HEK293 (cell line): ENCODE data around the gene HOXB9.

Experiments
- BCL11A ChIP-seq: fragments of 450-650 bp; formaldehyde crosslinking; IDR thresholded peaks from 2 replicates; pipeline ENCODE4 v1.5.1; 2016; ENCODE audit warnings: low read depth, missing biosample characterization, missing genetic modification characterization
- GLI4 ChIP-seq: fragments of 450-650 bp; formaldehyde crosslinking; IDR thresholded peaks from 2 replicates; pipeline ENCODE4 v1.5.1; 2016; ENCODE audit warnings: missing biosample characterization, missing genetic modification characterization
- GLIS1 ChIP-seq: fragments of 450-650 bp; formaldehyde crosslinking; IDR thresholded peaks from 2 replicates; pipeline ENCODE4 v1.5.1; 2016; ENCODE audit warnings: missing biosample characterization, missing genetic modification characterization
- KLF7 ChIP-seq: fragments of 450-650 bp; formaldehyde crosslinking; IDR thresholded peaks from 2 replicates; pipeline ENCODE4 v1.5.1; 2016; ENCODE audit warnings: missing biosample characterization, missing genetic modification characterization, borderline replicate concordance
- OSR2 ChIP-seq: fragments of 450-650 bp; formaldehyde crosslinking; IDR thresholded peaks from 2 replicates; pipeline ENCODE4 v1.5.1; 2016; ENCODE audit warnings: missing biosample characterization, missing genetic modification characterization
- ZIC2 ChIP-seq: fragments of 450-650 bp; formaldehyde crosslinking; IDR thresholded peaks from 2 replicates; pipeline ENCODE4 v1.5.1; 2016; ENCODE audit warnings: missing biosample characterization, missing genetic modification characterization
- ZNF121 ChIP-seq: fragments of 450-650 bp; formaldehyde crosslinking; IDR thresholded peaks from 2 replicates; pipeline ENCODE4 v1.5.1; 2016; ENCODE audit warnings: missing biosample characterization, missing genetic modification characterization
- ZNF138 ChIP-seq: fragments of 450-650 bp; formaldehyde crosslinking; IDR thresholded peaks from 2 replicates; pipeline ENCODE4 v1.5.1; 2016; ENCODE audit warnings: missing biosample characterization, missing genetic modification characterization, borderline replicate concordance
- ZNF169 ChIP-seq: fragments of 450-650 bp; formaldehyde crosslinking; IDR thresholded peaks from 2 replicates; pipeline ENCODE4 v1.5.1; 2016; ENCODE audit warnings: missing biosample characterization, missing genetic modification characterization
- ZNF184 ChIP-seq: fragments of 450-650 bp; IDR thresholded peaks from 2 replicates; pipeline ENCODE4 v1.5.1; 2018; ENCODE audit warnings: missing biosample characterization, mild to moderate bottlenecking, missing genetic modification characterization
- ZNF19 ChIP-seq: fragments of 450-650 bp; formaldehyde crosslinking; IDR thresholded peaks from 2 replicates; pipeline ENCODE4; 2016; ENCODE audit warnings: missing biosample characterization, missing genetic modification characterization, low read depth
- ZNF214 ChIP-seq: fragments of 450-650 bp; formaldehyde crosslinking; IDR thresholded peaks from 2 replicates; pipeline ENCODE4 v1.5.1; 2017; ENCODE audit warnings: missing biosample characterization, mild to moderate bottlenecking, missing genetic modification characterization, borderline replicate concordance
- ZNF223 ChIP-seq: fragments of 450-650 bp; formaldehyde crosslinking; IDR thresholded peaks from 2 replicates; pipeline ENCODE4 v1.5.1; 2016; ENCODE audit warnings: missing biosample characterization, missing genetic modification characterization
- ZNF239 ChIP-seq: fragments of 450-650 bp; formaldehyde crosslinking; IDR thresholded peaks from 2 replicates; pipeline ENCODE4 v1.5.1; 2016; ENCODE audit warnings: missing biosample characterization, missing genetic modification characterization
- ZNF311 ChIP-seq: fragments of 450-650 bp; formaldehyde crosslinking; IDR thresholded peaks from 2 replicates; pipeline ENCODE4 v1.5.1; 2017; ENCODE audit warnings: missing biosample characterization, missing genetic modification characterization, borderline replicate concordance
- ZNF324 ChIP-seq: fragments of 450-650 bp; formaldehyde crosslinking; IDR thresholded peaks from 2 replicates; pipeline ENCODE4 v1.5.1; 2016; ENCODE audit warnings: missing biosample characterization, missing genetic modification characterization
- ZNF391 ChIP-seq: fragments of 450-650 bp; formaldehyde crosslinking; IDR thresholded peaks from 2 replicates; pipeline ENCODE4 v1.5.1; 2016; ENCODE audit warnings: low read depth, missing biosample characterization, missing genetic modification characterization, borderline replicate concordance
- ZNF404 ChIP-seq: fragments of 450-650 bp; formaldehyde crosslinking; IDR thresholded peaks from 2 replicates; pipeline ENCODE4 v1.5.1; 2017; ENCODE audit warnings: missing biosample characterization, missing genetic modification characterization
- ZNF473 ChIP-seq: fragments of 450-650 bp; formaldehyde crosslinking; IDR thresholded peaks from 2 replicates; pipeline ENCODE4 v1.5.1; 2017; ENCODE audit warnings: missing biosample characterization, missing genetic modification characterization
- ZNF529 ChIP-seq: fragments of 450-650 bp; formaldehyde crosslinking; IDR thresholded peaks from 2 replicates; pipeline ENCODE4 v1.5.1; 2017; ENCODE audit warnings: missing genetic modification characterization, missing biosample characterization; ENCODE audit not compliant: insufficient replicate concordance
- ZNF549 ChIP-seq: fragments of 450-650 bp; IDR thresholded peaks from 2 replicates; pipeline ENCODE4 v1.5.1; 2018; ENCODE audit warnings: missing biosample characterization, missing genetic modification characterization, mild to moderate bottlenecking, inconsistent platforms, moderate library complexity
- ZNF596 ChIP-seq: fragments of 450-650 bp; IDR thresholded peaks from 2 replicates; pipeline ENCODE4 v1.5.0; 2018; ENCODE audit warnings: missing biosample characterization, mild to moderate bottlenecking, missing genetic modification characterization, moderate library complexity
- ZNF600 ChIP-seq: fragments of 450-650 bp; formaldehyde crosslinking; IDR thresholded peaks from 2 replicates; pipeline ENCODE4 v1.5.1; 2016; ENCODE audit warnings: missing biosample characterization, missing genetic modification characterization
- ZNF621 ChIP-seq: fragments of 450-650 bp; formaldehyde crosslinking; IDR thresholded peaks from 2 replicates; pipeline ENCODE4 v1.5.1; 2017; ENCODE audit warnings: missing biosample characterization, missing genetic modification characterization
- ZNF624 ChIP-seq: fragments of 450-650 bp; formaldehyde crosslinking; IDR thresholded peaks from 2 replicates; pipeline ENCODE4 v1.5.1; 2017; ENCODE audit warnings: missing biosample characterization, missing genetic modification characterization
- ZNF629 ChIP-seq: fragments of 450-650 bp; formaldehyde crosslinking; IDR thresholded peaks from 2 replicates; pipeline ENCODE4 v1.5.1; 2017; ENCODE audit warnings: missing biosample characterization, missing genetic modification characterization
- ZNF660 ChIP-seq: fragments of 450-650 bp; IDR thresholded peaks from 2 replicates; pipeline ENCODE4 v1.5.1; 2018; ENCODE audit warnings: missing biosample characterization, mild to moderate bottlenecking, missing genetic modification characterization
- ZNF704 ChIP-seq: fragments of 450-650 bp; formaldehyde crosslinking; IDR thresholded peaks from 2 replicates; pipeline ENCODE4 v1.5.1; 2016; ENCODE audit warnings: missing biosample characterization, missing genetic modification characterization
- ZXDB ChIP-seq: fragments of 450-650 bp; formaldehyde crosslinking; IDR thresholded peaks from 2 replicates; pipeline ENCODE4 v1.5.1; 2016; ENCODE audit warnings: missing biosample characterization, missing genetic modification characterization
- TF ChIP-seq, protein P1 (sequence below): fragments of 450-650 bp; formaldehyde crosslinking; IDR thresholded peaks from 2 replicates; pipeline ENCODE4 v1.5.1; 2016; ENCODE audit warnings: missing biosample characterization, missing genetic modification characterization, low read depth
- TF ChIP-seq, protein P2 (sequence below): sonication (generic); formaldehyde crosslinking; IDR thresholded peaks from 2 replicates; pipeline ENCODE4 v1.8.1; 2022; ENCODE audit warnings: mild to moderate bottlenecking, moderate library complexity, missing genetic modification reagents
- TF ChIP-seq, protein P3 (sequence below): fragments of 450-650 bp; formaldehyde crosslinking; IDR thresholded peaks from 2 replicates; pipeline ENCODE4 v1.5.1; 2017; ENCODE audit warnings: missing biosample characterization, missing genetic modification characterization
- TF ChIP-seq, protein P4 (sequence below): fragments of 450-650 bp; formaldehyde crosslinking; IDR thresholded peaks from 2 replicates; pipeline ENCODE4 v1.5.1; 2017; ENCODE audit warnings: missing biosample characterization, missing genetic modification characterization

Gene HOXB9

GRCh38 chr17:48603959-48604769, 22.0 kb downstream of the HOXB9 start (continued):
- TF ChIP-seq, protein P1, sequence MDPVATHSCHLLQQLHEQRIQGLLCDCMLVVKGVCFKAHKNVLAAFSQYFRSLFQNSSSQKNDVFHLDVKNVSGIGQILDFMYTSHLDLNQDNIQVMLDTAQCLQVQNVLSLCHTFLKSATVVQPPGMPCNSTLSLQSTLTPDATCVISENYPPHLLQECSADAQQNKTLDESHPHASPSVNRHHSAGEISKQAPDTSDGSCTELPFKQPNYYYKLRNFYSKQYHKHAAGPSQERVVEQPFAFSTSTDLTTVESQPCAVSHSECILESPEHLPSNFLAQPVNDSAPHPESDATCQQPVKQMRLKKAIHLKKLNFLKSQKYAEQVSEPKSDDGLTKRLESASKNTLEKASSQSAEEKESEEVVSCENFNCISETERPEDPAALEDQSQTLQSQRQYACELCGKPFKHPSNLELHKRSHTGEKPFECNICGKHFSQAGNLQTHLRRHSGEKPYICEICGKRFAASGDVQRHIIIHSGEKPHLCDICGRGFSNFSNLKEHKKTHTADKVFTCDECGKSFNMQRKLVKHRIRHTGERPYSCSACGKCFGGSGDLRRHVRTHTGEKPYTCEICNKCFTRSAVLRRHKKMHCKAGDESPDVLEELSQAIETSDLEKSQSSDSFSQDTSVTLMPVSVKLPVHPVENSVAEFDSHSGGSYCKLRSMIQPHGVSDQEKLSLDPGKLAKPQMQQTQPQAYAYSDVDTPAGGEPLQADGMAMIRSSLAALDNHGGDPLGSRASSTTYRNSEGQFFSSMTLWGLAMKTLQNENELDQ (tag by site-specific recombination), result no peak
- TF ChIP-seq ZNF473 (tag by site-specific recombination), result no peak
- TF ChIP-seq, protein P2, sequence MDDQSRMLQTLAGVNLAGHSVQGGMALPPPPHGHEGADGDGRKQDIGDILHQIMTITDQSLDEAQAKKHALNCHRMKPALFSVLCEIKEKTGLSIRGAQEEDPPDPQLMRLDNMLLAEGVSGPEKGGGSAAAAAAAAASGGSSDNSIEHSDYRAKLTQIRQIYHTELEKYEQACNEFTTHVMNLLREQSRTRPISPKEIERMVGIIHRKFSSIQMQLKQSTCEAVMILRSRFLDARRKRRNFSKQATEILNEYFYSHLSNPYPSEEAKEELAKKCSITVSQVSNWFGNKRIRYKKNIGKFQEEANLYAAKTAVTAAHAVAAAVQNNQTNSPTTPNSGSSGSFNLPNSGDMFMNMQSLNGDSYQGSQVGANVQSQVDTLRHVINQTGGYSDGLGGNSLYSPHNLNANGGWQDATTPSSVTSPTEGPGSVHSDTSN (CRISPR knock-in tag), result no peak
- TF ChIP-seq OSR2 (tag by site-specific recombination), result peak; percentile 41
- TF ChIP-seq ZNF404 (tag by site-specific recombination), result no peak
- peak; percentile 43; the same call in 1 of the 2 replicates for TF ChIP-seq ZNF629 (tag by site-specific recombination)
- TF ChIP-seq, protein P3, sequence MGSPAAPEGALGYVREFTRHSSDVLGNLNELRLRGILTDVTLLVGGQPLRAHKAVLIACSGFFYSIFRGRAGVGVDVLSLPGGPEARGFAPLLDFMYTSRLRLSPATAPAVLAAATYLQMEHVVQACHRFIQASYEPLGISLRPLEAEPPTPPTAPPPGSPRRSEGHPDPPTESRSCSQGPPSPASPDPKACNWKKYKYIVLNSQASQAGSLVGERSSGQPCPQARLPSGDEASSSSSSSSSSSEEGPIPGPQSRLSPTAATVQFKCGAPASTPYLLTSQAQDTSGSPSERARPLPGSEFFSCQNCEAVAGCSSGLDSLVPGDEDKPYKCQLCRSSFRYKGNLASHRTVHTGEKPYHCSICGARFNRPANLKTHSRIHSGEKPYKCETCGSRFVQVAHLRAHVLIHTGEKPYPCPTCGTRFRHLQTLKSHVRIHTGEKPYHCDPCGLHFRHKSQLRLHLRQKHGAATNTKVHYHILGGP (tag by site-specific recombination), result no peak
- TF ChIP-seq ZNF239 (tag by site-specific recombination), result no peak
- TF ChIP-seq ZNF121 (tag by site-specific recombination), result no peak
- TF ChIP-seq ZIC2, result no peak
- TF ChIP-seq ZNF169 (tag by site-specific recombination), result no peak
- TF ChIP-seq ZNF549 (tag by site-specific recombination), result no peak
- peak; percentile 25; the same call in 1 of the 2 replicates for TF ChIP-seq ZNF391
- TF ChIP-seq ZNF214 (tag by site-specific recombination), result no peak
- TF ChIP-seq ZNF324 (tag by site-specific recombination), result peak; percentile 58; the same call in 1 of the 2 replicates
- TF ChIP-seq ZNF138 (tag by site-specific recombination), result no peak
- TF ChIP-seq ZNF624 (tag by site-specific recombination), result no peak
- TF ChIP-seq, protein P4, sequence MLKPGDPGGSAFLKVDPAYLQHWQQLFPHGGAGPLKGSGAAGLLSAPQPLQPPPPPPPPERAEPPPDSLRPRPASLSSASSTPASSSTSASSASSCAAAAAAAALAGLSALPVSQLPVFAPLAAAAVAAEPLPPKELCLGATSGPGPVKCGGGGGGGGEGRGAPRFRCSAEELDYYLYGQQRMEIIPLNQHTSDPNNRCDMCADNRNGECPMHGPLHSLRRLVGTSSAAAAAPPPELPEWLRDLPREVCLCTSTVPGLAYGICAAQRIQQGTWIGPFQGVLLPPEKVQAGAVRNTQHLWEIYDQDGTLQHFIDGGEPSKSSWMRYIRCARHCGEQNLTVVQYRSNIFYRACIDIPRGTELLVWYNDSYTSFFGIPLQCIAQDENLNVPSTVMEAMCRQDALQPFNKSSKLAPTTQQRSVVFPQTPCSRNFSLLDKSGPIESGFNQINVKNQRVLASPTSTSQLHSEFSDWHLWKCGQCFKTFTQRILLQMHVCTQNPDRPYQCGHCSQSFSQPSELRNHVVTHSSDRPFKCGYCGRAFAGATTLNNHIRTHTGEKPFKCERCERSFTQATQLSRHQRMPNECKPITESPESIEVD (tag by site-specific recombination), result no peak
- peak; percentile 58; the same call in 1 of the 2 replicates for TF ChIP-seq ZNF600
- no peak for TF ChIP-seq ZNF184 (tag by site-specific recombination)
- TF ChIP-seq KLF7 (tag by site-specific recombination), result no peak
- peak; percentile 32; the same call in 1 of the 2 replicates for TF ChIP-seq GLIS1
- TF ChIP-seq ZNF660 (tag by site-specific recombination), result no peak
- TF ChIP-seq GLI4 (tag by site-specific recombination), result no peak
- TF ChIP-seq ZNF311 (tag by site-specific recombination), result no peak
- TF ChIP-seq ZNF704 (tag by site-specific recombination), result no peak
- TF ChIP-seq ZNF529 (tag by site-specific recombination), result no peak
- no peak for TF ChIP-seq BCL11A (tag by site-specific recombination)
- TF ChIP-seq ZNF223 (tag by site-specific recombination), result no peak
- TF ChIP-seq ZNF596, result no peak
- no peak for TF ChIP-seq ZNF19 (tag by site-specific recombination)
- no peak for TF ChIP-seq ZNF621 (tag by site-specific recombination)
- peak; percentile 69 for TF ChIP-seq ZXDB (tag by site-specific recombination)
